Measurements from ENCODE around the gene IL11. TPM values are rescaled to one million over a fixed set of nuclear protein-coding genes. Genes with fewer than 3 reads are reported as not detected.

Gene IL11
- total RNA-seq, 1 donor from 2014 or later: 0.06 TPM

- H4K20me1 ChIP-seq (ENCODE audit: low read depth): no peaks in the 10 kb centered on the region
- H3K36me3 ChIP-seq: no peaks in the 10 kb centered on the region
- peak within 1 kb of the TSS; percentile 41 for H3K4me3 Mint-ChIP-seq
- TF ChIP-seq EZH2phosphoT487 (IDR thresholded peaks at IDR 0.05) (no peak), CTCF (IDR thresholded peaks at IDR 0.05) (no peak), EZH2 (IDR thresholded peaks at IDR 0.05) (no peak)
- H3K4me2 ChIP-seq: no peak within 1 kb of the TSS
- peaks cover 2% of the 10 kb centered on the region for H3K9me3 Mint-ChIP-seq
- no peak within 1 kb of the TSS for H3K27ac ChIP-seq
- no peak within 1 kb of the TSS for H3K4me3 ChIP-seq
- H3K27ac Mint-ChIP-seq: peak within 1 kb of the TSS; percentile 60
- H3K27me3 Mint-ChIP-seq (ENCODE audit: insufficient read depth, low read depth): peaks cover 25% of the 10 kb centered on the region
- H3K27me3 ChIP-seq: peaks cover 12% of the 10 kb centered on the region
- no peaks in the 10 kb centered on the region for H3K9me3 ChIP-seq (ENCODE audit: low read depth)
- peaks cover 4% of the 10 kb centered on the region for H3K4me1 Mint-ChIP-seq
- H3K36me3 Mint-ChIP-seq: no peaks in the 10 kb centered on the region
- peak; percentile 66 for DNase-seq (ENCODE audit: low spot score)
- H3F3A ChIP-seq (ENCODE audit: low read depth): peaks cover 3% of the 10 kb centered on the region
- H3K4me1 ChIP-seq: peaks cover 9% of the 10 kb centered on the region
- no peak within 1 kb of the TSS for H3K9ac ChIP-seq
- peak within 1 kb of the TSS; percentile 57 for H2AFZ ChIP-seq (replicated peaks)
- H3K79me2 ChIP-seq (ENCODE audit: low read depth): no peaks in the 10 kb centered on the region
Observed at GRCh38 chr19:55362990-55363716, 7.1 kb downstream of the IL11 start, which contains the start of gene GARIN5B. Gene GARIN5B, minus strand, starts transcription at chr19:55363260. Its CDS starts 194 bp downstream, at chr19:55363066.

GRCh38 chr19:55362174-55362989, 7.9 kb downstream of the IL11 start:
- H3K9me3 ChIP-seq (ENCODE audit: low read depth): no peaks in the 10 kb centered on the region
- H3K4me2 ChIP-seq: no peak overlapping the region
- Mint-ChIP-seq H3K9me3 (no peaks in the 10 kb centered on the region), H3K4me1 (peaks cover 4% of the 10 kb centered on the region), H3K36me3 (no peaks in the 10 kb centered on the region), H3K27me3 (ENCODE audit: insufficient read depth, low read depth) (peaks cover 24% of the 10 kb centered on the region), H3K27ac (no peak overlapping the region), H3K4me3 (no peak overlapping the region)
- peaks cover 7% of the 10 kb centered on the region for H3K27me3 ChIP-seq
- TF ChIP-seq EZH2phosphoT487 (IDR thresholded peaks at IDR 0.05): no peak
- TF ChIP-seq CTCF (IDR thresholded peaks at IDR 0.05): no peak
- TF ChIP-seq EZH2 (IDR thresholded peaks at IDR 0.05): no peak
- no peak overlapping the region for H3K27ac ChIP-seq
- H2AFZ ChIP-seq (replicated peaks): peak overlapping the region; percentile 57
- H3F3A ChIP-seq (ENCODE audit: low read depth): peaks cover 3% of the 10 kb centered on the region
- H3K4me3 ChIP-seq: no peak overlapping the region
- H3K79me2 ChIP-seq (ENCODE audit: low read depth): no peaks in the 10 kb centered on the region
- H4K20me1 ChIP-seq (ENCODE audit: low read depth): no peaks in the 10 kb centered on the region
- no peak for DNase-seq (ENCODE audit: low spot score)
- H3K36me3 ChIP-seq: no peaks in the 10 kb centered on the region
- H3K4me1 ChIP-seq: peaks cover 9% of the 10 kb centered on the region
- H3K9ac ChIP-seq: no peak overlapping the region

GRCh38 chr19:55360902-55361301, 9.4 kb downstream of the IL11 start:
- Mint-ChIP-seq H3K4me3 (no peak overlapping the region), H3K9me3 (no peaks in the 10 kb centered on the region), H3K36me3 (no peaks in the 10 kb centered on the region), H3K27me3 (ENCODE audit: insufficient read depth, low read depth) (peaks cover 30% of the 10 kb centered on the region), H3K4me1 (peaks cover 2% of the 10 kb centered on the region), H3K27ac (no peak overlapping the region)
- DNase-seq (ENCODE audit: low spot score): no peak
- H3K4me3 ChIP-seq: no peak overlapping the region
- H3K4me1 ChIP-seq: peaks cover 9% of the 10 kb centered on the region
- H3K79me2 ChIP-seq (ENCODE audit: low read depth): no peaks in the 10 kb centered on the region
- H3K9ac ChIP-seq: no peak overlapping the region
- H3K9me3 ChIP-seq (ENCODE audit: low read depth): no peaks in the 10 kb centered on the region
- TF ChIP-seq EZH2 (IDR thresholded peaks at IDR 0.05) (no peak), EZH2phosphoT487 (IDR thresholded peaks at IDR 0.05) (no peak), CTCF (IDR thresholded peaks at IDR 0.05) (no peak)
- H3K27me3 ChIP-seq: peaks cover 17% of the 10 kb centered on the region
- H3K4me2 ChIP-seq: no peak overlapping the region
- no peak overlapping the region for H2AFZ ChIP-seq (replicated peaks)
- H3K36me3 ChIP-seq: no peaks in the 10 kb centered on the region
- peaks cover 3% of the 10 kb centered on the region for H3F3A ChIP-seq (ENCODE audit: low read depth)
- no peak overlapping the region for H3K27ac ChIP-seq
- H4K20me1 ChIP-seq (ENCODE audit: low read depth): no peaks in the 10 kb centered on the region

Data from neural progenitor cell (in vitro differentiated cells).